ENCODE results near the gene SIRPB2. TPM values are rescaled to one million over a fixed set of nuclear protein-coding genes. Genes with fewer than 3 reads are reported as not detected.

SIRPB2 gene
- total RNA-seq, 6 experiments from 2014 or later = 0.55 to 5.6 (median 2.4) TPM

GRCh38 chr20:1477896-1478490 lies 13.2 kb downstream of the SIRPB2 start:
- no peak overlapping the region for H3K4me3 ChIP-seq
- no peak for ATAC-seq
- no peak for DNase-seq
- 49% methylated on average over 3 of the region's 7 CpGs for WGBS (ENCODE audit: insufficient coverage, low coverage, low lambda C conversion rate, missing lambda C conversion rate)
- TF ChIP-seq POLR2A (IDR thresholded peaks at IDR 0.05) (no peak), CTCF (IDR thresholded peaks at IDR 0.05) (no peak)
- H3K27me3 ChIP-seq = no peaks in the 10 kb centered on the region
- H3K27ac ChIP-seq = no peak overlapping the region
- intact Hi-C loops (cut with DNase I) = no loop called here
- H3K9me3 ChIP-seq = no peaks in the 10 kb centered on the region
- no peaks in the 10 kb centered on the region for H3K4me1 ChIP-seq
- no peaks in the 10 kb centered on the region for H3K36me3 ChIP-seq

DNA sequence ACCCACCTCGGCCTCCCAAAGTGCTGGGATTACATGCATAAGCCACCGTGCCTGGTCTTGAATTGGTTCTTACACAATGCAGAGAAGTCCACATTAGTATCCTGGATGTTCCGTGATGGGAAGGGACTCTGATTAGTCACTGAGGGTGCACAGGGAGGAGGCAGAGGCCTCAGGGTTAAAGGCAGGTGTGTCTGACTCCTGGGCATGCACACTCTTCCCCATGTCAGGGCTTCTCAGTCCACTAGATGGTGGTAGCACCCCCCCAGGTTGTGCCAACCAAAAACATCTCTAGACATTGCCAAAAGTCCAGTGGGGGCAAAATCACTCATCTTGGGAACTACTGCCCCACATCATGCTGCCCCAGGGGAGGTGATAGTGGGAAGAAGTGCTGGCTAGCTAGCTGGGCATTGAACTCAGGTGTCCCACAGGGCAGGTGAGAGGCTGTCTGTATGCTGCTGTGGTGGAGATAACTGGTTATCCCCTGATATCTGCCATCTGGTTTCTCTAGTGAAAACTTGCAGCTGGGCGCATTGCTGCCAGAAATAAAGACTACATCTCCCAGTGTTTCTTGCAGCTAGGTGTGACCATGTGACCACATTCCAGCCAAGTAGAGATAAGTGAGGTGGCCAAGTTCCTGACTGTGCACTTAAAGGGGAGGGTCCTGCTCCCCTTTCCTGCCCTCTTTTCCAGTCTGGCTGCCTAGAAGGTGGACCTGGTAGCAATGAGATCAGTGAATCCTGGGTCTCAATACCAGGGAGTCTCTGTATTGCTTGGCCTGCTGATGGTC lies 16.2 kb downstream of the SIRPB2 start:
- no peak overlapping the region for H3K4me3 ChIP-seq
- H3K36me3 ChIP-seq = no peaks in the 10 kb centered on the region
- ATAC-seq (no peak), DNase-seq (no peak)
- no peaks in the 10 kb centered on the region for H3K4me1 ChIP-seq
- WGBS (ENCODE audit: insufficient coverage, low coverage, low lambda C conversion rate, missing lambda C conversion rate) = 57% methylated on average over 1 of the region's 4 CpGs
- H3K27me3 ChIP-seq = no peaks in the 10 kb centered on the region
- intact Hi-C loops (cut with DNase I) = no loop called here
- TF ChIP-seq CTCF (IDR thresholded peaks at IDR 0.05) (no peak), POLR2A (IDR thresholded peaks at IDR 0.05) (no peak)
- no peak overlapping the region for H3K27ac ChIP-seq
- no peaks in the 10 kb centered on the region for H3K9me3 ChIP-seq

GRCh38 chr20:1474325-1474724 lies 16.9 kb downstream of the SIRPB2 start:
- ATAC-seq (no peak), DNase-seq (no peak)
- 99% methylated on average over 6 of the region's 8 CpGs for WGBS (ENCODE audit: insufficient coverage, low coverage, low lambda C conversion rate, missing lambda C conversion rate)
- no peaks in the 10 kb centered on the region for H3K27me3 ChIP-seq
- no peak overlapping the region for H3K27ac ChIP-seq
- H3K36me3 ChIP-seq = no peaks in the 10 kb centered on the region
- no peak overlapping the region for H3K4me3 ChIP-seq
- TF ChIP-seq CTCF (IDR thresholded peaks at IDR 0.05) = no peak
- TF ChIP-seq POLR2A (IDR thresholded peaks at IDR 0.05) = no peak
- H3K4me1 ChIP-seq = peaks cover 0 to 5% (median 3%) of the 10 kb centered on the region in 4 donors
- intact Hi-C loops (cut with DNase I) = no loop called here
- no peaks in the 10 kb centered on the region for H3K9me3 ChIP-seq

GRCh38 chr20:1473246-1474220 lies 17.7 kb downstream of the SIRPB2 start:
- DNase-seq (no peak), ATAC-seq (no peak)
- no peaks in the 10 kb centered on the region for H3K9me3 ChIP-seq
- H3K36me3 ChIP-seq = no peaks in the 10 kb centered on the region
- intact Hi-C loops (cut with DNase I) = no loop called here
- no peak overlapping the region for H3K27ac ChIP-seq
- no peaks in the 10 kb centered on the region for H3K27me3 ChIP-seq
- TF ChIP-seq POLR2A (IDR thresholded peaks at IDR 0.05) (no peak), CTCF (IDR thresholded peaks at IDR 0.05) (no peak)
- WGBS (ENCODE audit: insufficient coverage, low coverage, low lambda C conversion rate, missing lambda C conversion rate) = 74% methylated on average over 10 of the region's 13 CpGs
- H3K4me3 ChIP-seq = no peak overlapping the region
- H3K4me1 ChIP-seq = peaks cover 0 to 5% (median 3%) of the 10 kb centered on the region in 4 donors
